A549 treated with Hydrocortisone at 1 μM for 4 hours (cell line): ENCODE results near the gene MAN2A1. TPM values are rescaled to one million over a fixed set of nuclear protein-coding genes. Genes with fewer than 3 reads are reported as not detected.

Source experiments
- total RNA-seq: library from RNA; stranded (reverse); fragments of 200-300 nt; extraction: Qiagen RNA extraction; gene quantifications from 5 replicates; pipeline ENCODE4 v1.2.3, GENCODE V29; 2022

The MAN2A1 gene
- total RNA-seq = 9.2 to 19.4 TPM (median 13.6 TPM) in 5 replicates

DNA sequence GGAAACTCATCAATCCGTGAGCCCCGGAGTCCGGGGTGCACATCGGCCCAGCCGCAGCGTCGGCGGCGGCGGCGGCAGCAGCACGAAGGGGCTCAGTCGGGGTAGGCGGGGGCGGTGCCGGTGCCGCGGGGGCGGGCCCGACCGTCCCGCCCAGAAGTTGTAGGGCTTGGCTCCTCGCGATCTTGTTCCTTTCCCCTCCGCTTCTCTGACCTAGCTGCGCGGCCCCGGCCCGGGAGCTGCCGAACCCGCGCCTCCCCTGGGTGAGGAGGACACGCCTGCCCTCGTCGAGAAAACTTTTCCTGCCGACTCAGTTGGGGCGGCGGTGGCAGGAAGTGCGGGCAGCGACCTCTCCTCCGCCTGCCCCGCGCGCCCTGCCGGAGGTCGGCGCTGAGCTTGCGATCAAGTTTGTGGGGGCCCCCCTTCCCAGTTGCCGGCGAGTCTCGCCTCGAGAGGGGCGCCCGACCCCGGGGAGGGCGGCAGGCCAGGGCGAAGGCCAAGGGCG, at the start of gene MAN2A1:
Gene MAN2A1 (plus strand): TSS at position 188 of the 502 bp plus-strand sequence. CDS start 491 bp downstream, outside the sequence.

